CD4-positive, alpha-beta memory T cell (primary cell): ENCODE data around the gene RBMX. TPM values are rescaled to one million over a fixed set of nuclear protein-coding genes. Genes with fewer than 3 reads are reported as not detected.

ENCODE experiments used
- CTCF ChIA-PET: fragments of 350-600 bp; sonication (Branson Sonifier 250); formaldehyde crosslinking; loops from one replicate; lab custom pipeline; 2021; ENCODE audit warnings: inconsistent platforms; ENCODE audit not compliant: partially characterized antibody; lab: Charles Lee
- POLR2A ChIA-PET: fragments of 350-600 bp; sonication (Branson Sonifier 250); formaldehyde crosslinking; loops from one replicate; lab custom pipeline; 2021; ENCODE audit not compliant: partially characterized antibody; lab: Charles Lee
- DNase-seq, 5 donors: peaks; one replicate each; pipeline versions ENCODE4 v3.0.0 to v3.0.0-alpha.2; 2020 to 2022; ENCODE audit warnings: mixed read lengths in 1 of 5
- H3K27ac ChIP-seq: one replicate; pipeline ENCODE4 v1.7.0; 2013; ENCODE audit warnings: low read depth, low read length
- H3K27me3 ChIP-seq: 2 replicates; pipeline ENCODE4 v1.7.0; 2013; ENCODE audit warnings: mild to moderate bottlenecking, low read length, moderate library complexity; ENCODE audit not compliant: insufficient read depth
- H3K36me3 ChIP-seq: 2 replicates; pipeline ENCODE4 v1.7.0; 2013; ENCODE audit warnings: mild to moderate bottlenecking, low read length, moderate library complexity; ENCODE audit not compliant: insufficient read depth
- H3K4me1 ChIP-seq: 2 replicates; pipeline ENCODE4 v1.7.0; 2013; ENCODE audit warnings: mild to moderate bottlenecking, low read length, moderate library complexity; ENCODE audit not compliant: insufficient read depth
- H3K4me3 ChIP-seq, 2 donors: one replicate each; pipeline ENCODE4 v1.7.0; 2013; ENCODE audit warnings: low read length in 2 of 2, mild to moderate bottlenecking in 1 of 2
- H3K9me3 ChIP-seq, 2 donors: one replicate each; pipeline ENCODE4 v1.7.0; 2013; ENCODE audit warnings: low read length in 2 of 2, control low read depth in 1 of 2; ENCODE audit not compliant: control insufficient read depth in 1 of 2
- H3K27ac Mint-ChIP-seq, 7 donors: one replicate each; pipeline ENCODE4 v1.8.0; 2020 to 2021; ENCODE audit warnings: mixed read lengths in 7 of 7, mild to moderate bottlenecking in 6 of 7, inconsistent platforms in 3 of 7, moderate library complexity in 3 of 7
- H3K27me3 Mint-ChIP-seq, 2 donors: one replicate each; pipeline ENCODE4 v1.8.0; 2020 to 2021; ENCODE audit warnings: mixed read lengths in 2 of 2
- H3K36me3 Mint-ChIP-seq, 2 donors: one replicate each; pipeline ENCODE4 v1.8.0; 2020 to 2021; ENCODE audit warnings: mixed read lengths in 2 of 2, inconsistent platforms in 1 of 2, mild to moderate bottlenecking in 1 of 2
- H3K4me1 Mint-ChIP-seq, 4 donors: one replicate each; pipeline ENCODE4 v1.8.0; 2020 to 2021; ENCODE audit warnings: mixed read lengths in 4 of 4, mild to moderate bottlenecking in 1 of 4
- H3K4me3 Mint-ChIP-seq, 8 donors: one replicate each; pipeline ENCODE4 v1.8.0; 2020 to 2021; ENCODE audit warnings: mixed read lengths in 8 of 8, mild to moderate bottlenecking in 7 of 8, moderate library complexity in 6 of 8, inconsistent platforms in 3 of 8
- H3K9me3 Mint-ChIP-seq, 8 donors: one replicate each; pipeline ENCODE4 v1.8.0; 2020 to 2021; ENCODE audit warnings: mixed read lengths in 8 of 8, mild to moderate bottlenecking in 5 of 8, inconsistent platforms in 3 of 8, moderate library complexity in 1 of 8
- intact Hi-C: fragments of 100-400 bp; cut with micrococcal nuclease; formaldehyde crosslinking; loops from one replicate; pipeline ENCODE4 v1.15.1; 2023
- polyA plus RNA-seq, 2 donors: library from polyadenylated mRNA; unstranded; fragments of 300-500 nt; fragmentation: Illumina TruSeq; gene quantifications; one replicate each; pipeline ENCODE4 v1.2.3, GENCODE V29; 2021
- total RNA-seq, 2 experiments: library from RNA; stranded (reverse); gene quantifications; one replicate each; pipeline ENCODE4 v1.2.3, GENCODE V29; 2021

RBMX gene
- total and polyA plus RNA-seq, 4 experiments from 2014 or later: 183 to 246 (median 241) TPM

GRCh38 chrX:136862546-136862945, 18.0 kb downstream of the RBMX start:
- Histone ChIP-seq H3K36me3 (peaks cover 3% of the 10 kb centered on the region), H3K4me1 (peaks cover 5% of the 10 kb centered on the region), H3K27me3 (no peaks in the 10 kb centered on the region), H3K4me3 (no peak overlapping the region), H3K27ac (no peak overlapping the region), H3K9me3 (no peaks in the 10 kb centered on the region)
- H3K4me3 Mint-ChIP-seq: no peak overlapping the region
- peaks cover 15 to 29% (median 18%) of the 10 kb centered on the region in 4 donors for H3K4me1 Mint-ChIP-seq
- ChIA-PET CTCF (no interaction called here), POLR2A (interaction anchor here (1.2 to 2.1 kb wide), 2 partner anchors 8 to 17 kb away, joined by 4 to 6 read pairs; no protein-coding TSS in a partner anchor)
- intact Hi-C loops: loop anchor here (10.0 kb wide), 1 partner anchor 88 kb away; no protein-coding TSS in a partner anchor
- no peaks in the 10 kb centered on the region for H3K9me3 Mint-ChIP-seq
- H3K27me3 Mint-ChIP-seq: no peaks in the 10 kb centered on the region
- no peak overlapping the region for H3K27ac Mint-ChIP-seq
- peaks cover 10 to 48% of the 10 kb centered on the region in 2 donors for H3K36me3 Mint-ChIP-seq
- no peak for DNase-seq

GRCh38 chrX:136861877-136862276, 18.6 kb downstream of the RBMX start:
- no peaks in the 10 kb centered on the region for H3K27me3 ChIP-seq
- H3K9me3 ChIP-seq: no peaks in the 10 kb centered on the region
- H3K4me3 ChIP-seq: no peak overlapping the region
- H3K4me3 Mint-ChIP-seq: no peak overlapping the region
- H3K27ac ChIP-seq: no peak overlapping the region
- H3K4me1 ChIP-seq: no peaks in the 10 kb centered on the region
- H3K27me3 Mint-ChIP-seq: no peaks in the 10 kb centered on the region
- H3K4me1 Mint-ChIP-seq: peaks cover 9 to 23% (median 12%) of the 10 kb centered on the region in 4 donors
- peaks cover 3% of the 10 kb centered on the region for H3K36me3 ChIP-seq
- POLR2A ChIA-PET: interaction anchor here (2.1 kb wide), 1 partner anchor 9 kb away, joined by 6 read pairs; no protein-coding TSS in a partner anchor
- H3K27ac Mint-ChIP-seq: peak overlapping the region in 4 of 7 donors; percentile 1 to 39 (median 9)
- DNase-seq: no peak
- CTCF ChIA-PET: no interaction called here
- intact Hi-C loops: loop anchor here (10.0 kb wide), 1 partner anchor 87 kb away; no protein-coding TSS in a partner anchor
- H3K9me3 Mint-ChIP-seq: no peaks in the 10 kb centered on the region
- peaks cover 10 to 42% of the 10 kb centered on the region in 2 donors for H3K36me3 Mint-ChIP-seq

- peak overlapping the region in 2 of 7 donors; percentile 11 to 73 for H3K27ac Mint-ChIP-seq
- no peaks in the 10 kb centered on the region for H3K4me1 ChIP-seq
- no peak for DNase-seq
- H3K4me3 ChIP-seq: no peak overlapping the region
- H3K36me3 Mint-ChIP-seq: peaks cover 10 to 34% of the 10 kb centered on the region in 2 donors
- POLR2A ChIA-PET: no interaction called here
- H3K4me1 Mint-ChIP-seq: peaks cover 0 to 17% (median 13%) of the 10 kb centered on the region in 4 donors
- no peaks in the 10 kb centered on the region for H3K27me3 ChIP-seq
- no peak overlapping the region for H3K27ac ChIP-seq
- H3K27me3 Mint-ChIP-seq: no peaks in the 10 kb centered on the region
- intact Hi-C loops: no loop called here
- no peak overlapping the region for H3K4me3 Mint-ChIP-seq
- H3K9me3 ChIP-seq: no peaks in the 10 kb centered on the region
- CTCF ChIA-PET: no interaction called here
- peaks cover 0 to 2% (median 0%) of the 10 kb centered on the region in 8 donors for H3K9me3 Mint-ChIP-seq
- H3K36me3 ChIP-seq: peaks cover 3% of the 10 kb centered on the region
Observed at GRCh38 chrX:136858007-136858756, 22.3 kb downstream of the RBMX start.

GRCh38 chrX:136856551-136856950, 24.0 kb downstream of the RBMX start:
- H3K27ac ChIP-seq: no peak overlapping the region

GRCh38 chrX:136856050-136856449, 24.5 kb downstream of the RBMX start:
- peaks cover 0 to 2% (median 0%) of the 10 kb centered on the region in 8 donors for H3K9me3 Mint-ChIP-seq
- H3K4me1 ChIP-seq: no peaks in the 10 kb centered on the region
- no peak overlapping the region for H3K4me3 Mint-ChIP-seq
- H3K4me3 ChIP-seq: no peak overlapping the region
- peaks cover 0 to 15% (median 11%) of the 10 kb centered on the region in 4 donors for H3K4me1 Mint-ChIP-seq
- peaks cover 6 to 36% of the 10 kb centered on the region in 2 donors for H3K36me3 Mint-ChIP-seq
- H3K27me3 Mint-ChIP-seq: no peaks in the 10 kb centered on the region
- ChIA-PET POLR2A (no interaction called here), CTCF (no interaction called here)
- no peaks in the 10 kb centered on the region for H3K9me3 ChIP-seq
- H3K27ac Mint-ChIP-seq: peak overlapping the region in 1 of 7 donors; percentile 81
- intact Hi-C loops: no loop called here
- H3K27me3 ChIP-seq: no peaks in the 10 kb centered on the region
- H3K36me3 ChIP-seq: no peaks in the 10 kb centered on the region
- no peak overlapping the region for H3K27ac ChIP-seq
- DNase-seq: no peak

More at GRCh38 chrX:136856551-136856950, 24.0 kb downstream of the RBMX start:
- no peak for DNase-seq
- H3K4me3 Mint-ChIP-seq: no peak overlapping the region
- H3K36me3 ChIP-seq: no peaks in the 10 kb centered on the region
- peak overlapping the region in 2 of 7 donors; percentile 70 to 81 for H3K27ac Mint-ChIP-seq
- H3K9me3 ChIP-seq: no peaks in the 10 kb centered on the region
- no peaks in the 10 kb centered on the region for H3K4me1 ChIP-seq
- peaks cover 6 to 36% of the 10 kb centered on the region in 2 donors for H3K36me3 Mint-ChIP-seq
- H3K4me1 Mint-ChIP-seq: peaks cover 0 to 15% (median 11%) of the 10 kb centered on the region in 4 donors
- no peaks in the 10 kb centered on the region for H3K27me3 Mint-ChIP-seq
- intact Hi-C loops: no loop called here
- no peak overlapping the region for H3K4me3 ChIP-seq
- CTCF ChIA-PET: no interaction called here
- POLR2A ChIA-PET: no interaction called here
- H3K9me3 Mint-ChIP-seq: peaks cover 0 to 2% (median 0%) of the 10 kb centered on the region in 8 donors
- no peaks in the 10 kb centered on the region for H3K27me3 ChIP-seq

GRCh38 chrX:136851526-136851925, 29.0 kb downstream of the RBMX start:
- no peaks in the 10 kb centered on the region for H3K27me3 Mint-ChIP-seq
- no peak overlapping the region for H3K4me3 ChIP-seq
- intact Hi-C loops: no loop called here
- H3K27ac ChIP-seq: no peak overlapping the region
- H3K9me3 Mint-ChIP-seq: peaks cover 0 to 2% (median 0%) of the 10 kb centered on the region in 8 donors
- no peaks in the 10 kb centered on the region for H3K27me3 ChIP-seq
- H3K27ac Mint-ChIP-seq: peak overlapping the region in 1 of 7 donors; percentile 1
- peaks cover 8% of the 10 kb centered on the region for H3K36me3 ChIP-seq
- peaks cover 15 to 29% of the 10 kb centered on the region in 2 donors for H3K36me3 Mint-ChIP-seq
- CTCF ChIA-PET: no interaction called here
- no peaks in the 10 kb centered on the region for H3K4me1 ChIP-seq
- no peak for DNase-seq
- peaks cover 0 to 11% (median under 1%) of the 10 kb centered on the region in 4 donors for H3K4me1 Mint-ChIP-seq
- no peaks in the 10 kb centered on the region for H3K9me3 ChIP-seq
- no peak overlapping the region for H3K4me3 Mint-ChIP-seq
- POLR2A ChIA-PET: no interaction called here

- H3K9me3 Mint-ChIP-seq: peaks cover 0 to 2% (median 0%) of the 10 kb centered on the region in 8 donors
- H3K4me1 Mint-ChIP-seq: peaks cover 0 to 11% (median under 1%) of the 10 kb centered on the region in 4 donors
- ChIA-PET POLR2A (no interaction called here), CTCF (no interaction called here)
- intact Hi-C loops: no loop called here
- peaks cover 22 to 31% of the 10 kb centered on the region in 2 donors for H3K36me3 Mint-ChIP-seq
- no peak overlapping the region for H3K27ac ChIP-seq
- DNase-seq: no peak
- H3K36me3 ChIP-seq: peaks cover 8% of the 10 kb centered on the region
- no peak overlapping the region for H3K4me3 ChIP-seq
- no peak overlapping the region for H3K27ac Mint-ChIP-seq
- H3K27me3 Mint-ChIP-seq: no peaks in the 10 kb centered on the region
- no peak overlapping the region for H3K4me3 Mint-ChIP-seq
- no peaks in the 10 kb centered on the region for H3K27me3 ChIP-seq
- no peaks in the 10 kb centered on the region for H3K4me1 ChIP-seq
- no peaks in the 10 kb centered on the region for H3K9me3 ChIP-seq
Observed at GRCh38 chrX:136850441-136851175, 29.9 kb downstream of the RBMX start.
